Activated CD4-positive, alpha-beta T cell treated with anti-CD3 and anti-CD28 coated beads, Interleukin-2, amount 50 U/mL, for 4 hours (primary cell): ENCODE results near the gene C2orf68.
A peak's percentile ranks its signal among the peaks of the same experiment; 100 is the strongest.
"Not testable (repeated sequence)": the region's sequence is repeated elsewhere in the genome, so short reads cannot be mapped to it uniquely, and the experiment has no call there.

Experiments used
- DNase-seq, 2 experiments: peaks; one replicate each; pipeline ENCODE4 v3.0.0-alpha.2; 2020

Gene C2orf68

GRCh38 chr2:85579266-85579935 is 32.5 kb downstream of the C2orf68 start:
- no peak for DNase-seq

DNA sequence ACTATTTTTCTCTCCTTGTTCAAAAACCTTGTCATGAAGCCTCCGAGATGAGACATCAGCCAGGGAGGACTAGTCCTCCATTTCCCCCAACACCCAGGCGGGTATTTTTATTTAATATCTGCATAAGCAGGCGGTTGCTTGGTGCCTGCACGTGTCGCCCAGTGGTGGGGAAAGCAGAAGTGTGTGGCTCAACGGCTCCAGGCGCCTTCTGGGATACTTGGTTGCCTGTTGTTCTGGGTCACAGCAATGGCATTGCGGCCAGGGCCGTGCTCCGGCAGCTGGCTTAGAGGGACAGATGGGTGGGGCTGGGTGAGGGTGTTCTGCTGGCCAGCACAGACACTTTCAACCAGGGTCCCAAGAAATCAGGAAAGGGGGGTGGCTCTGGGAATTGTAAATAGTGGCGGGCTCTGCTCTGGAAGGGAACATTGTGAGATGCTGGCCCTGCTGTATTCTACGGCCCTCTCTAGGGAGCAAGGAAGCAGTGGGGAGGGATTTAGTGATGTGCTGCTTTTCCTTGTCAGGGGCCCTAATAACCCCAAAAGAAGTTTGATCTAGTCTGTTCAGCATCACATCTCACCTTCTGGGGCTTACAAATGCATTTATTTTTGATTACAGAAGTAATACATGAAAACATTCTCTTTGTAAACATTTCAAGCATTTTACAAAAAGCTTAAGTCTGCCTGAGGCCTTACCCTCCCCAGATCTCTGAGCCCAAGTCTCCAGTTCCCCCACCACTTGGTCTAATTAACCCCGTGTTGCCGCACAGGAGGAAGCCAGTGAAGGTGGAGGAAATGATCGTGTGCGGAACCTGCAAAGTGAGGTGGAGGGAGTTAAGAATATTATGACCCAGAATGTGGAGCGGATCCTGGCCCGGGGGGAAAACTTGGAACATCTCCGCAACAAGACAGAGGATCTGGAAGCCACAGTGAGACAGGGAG is 33.4 kb downstream of the C2orf68 start:
- DNase-seq = no peak

DNA sequence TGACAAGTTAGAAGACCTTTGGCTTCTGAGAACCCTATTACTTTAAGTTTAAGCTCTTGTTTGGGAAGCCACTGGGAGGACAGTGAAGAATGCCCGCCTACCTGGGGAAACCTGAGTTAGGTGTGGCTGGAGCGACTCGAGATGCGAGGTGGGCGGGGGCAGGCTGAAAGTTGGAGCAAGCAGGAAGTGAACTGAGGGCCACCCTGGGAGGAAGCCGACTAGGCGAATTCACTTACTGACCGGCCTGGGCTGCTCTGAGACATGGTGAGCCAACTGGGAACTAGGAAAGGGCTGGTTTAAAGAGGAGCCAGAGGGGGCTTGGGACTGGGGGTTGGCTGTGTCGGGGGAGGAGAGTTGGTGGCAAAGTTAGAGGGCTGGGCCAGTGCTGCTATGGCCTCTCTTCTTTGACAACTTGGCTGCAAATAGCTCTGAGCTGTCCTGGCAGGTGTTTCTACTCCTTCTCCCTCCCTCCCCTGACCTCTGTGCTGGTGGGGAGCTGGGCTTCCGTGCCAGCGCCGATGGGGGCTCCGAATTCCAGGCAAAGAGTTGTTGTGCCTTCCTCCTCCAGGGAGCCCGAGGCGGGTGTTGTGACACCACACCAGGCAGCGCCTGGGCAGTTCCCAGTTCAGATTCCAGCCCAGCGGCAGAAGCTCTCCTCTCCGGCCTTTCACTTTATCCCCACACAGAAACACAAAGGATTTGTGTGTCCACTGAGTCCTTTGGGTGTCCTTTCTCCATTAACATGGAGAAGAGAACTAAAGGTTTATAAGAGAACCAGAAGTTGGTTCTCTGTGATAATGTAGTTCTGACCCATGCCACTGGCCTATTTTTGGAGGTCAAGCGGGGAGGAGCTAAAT is 34.3 kb downstream of the C2orf68 start, which contains the start of gene VAMP8:
TSS of gene VAMP8 (plus strand) at position 201 of the 857 bp plus-strand sequence. CDS start at position 262, 61 bp downstream.
- DNase-seq = peak; percentile 53 to 56

DNA sequence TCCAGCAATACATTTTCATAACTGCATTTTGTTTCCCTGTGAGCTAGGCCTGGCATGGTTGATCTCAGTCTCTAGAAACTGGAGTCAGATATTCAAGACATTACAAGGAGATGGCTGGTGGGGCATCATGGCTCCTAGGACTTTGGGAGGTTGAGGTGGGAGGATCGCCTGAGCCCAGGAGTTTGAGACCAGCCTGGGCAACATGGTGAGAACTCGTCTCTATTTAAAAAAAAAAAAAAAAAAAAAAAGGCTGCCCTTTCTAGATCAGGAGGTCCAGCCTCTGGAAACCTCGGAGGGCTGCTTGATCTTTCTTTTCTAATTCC is 34.8 kb downstream of the C2orf68 start:
- no peak for DNase-seq

GRCh38 chr2:85575739-85576138 is 36.1 kb downstream of the C2orf68 start:
- DNase-seq = no peak

- DNase-seq = no peak
Measured at GRCh38 chr2:85566265-85566664, 45.6 kb downstream of the C2orf68 start.

DNA sequence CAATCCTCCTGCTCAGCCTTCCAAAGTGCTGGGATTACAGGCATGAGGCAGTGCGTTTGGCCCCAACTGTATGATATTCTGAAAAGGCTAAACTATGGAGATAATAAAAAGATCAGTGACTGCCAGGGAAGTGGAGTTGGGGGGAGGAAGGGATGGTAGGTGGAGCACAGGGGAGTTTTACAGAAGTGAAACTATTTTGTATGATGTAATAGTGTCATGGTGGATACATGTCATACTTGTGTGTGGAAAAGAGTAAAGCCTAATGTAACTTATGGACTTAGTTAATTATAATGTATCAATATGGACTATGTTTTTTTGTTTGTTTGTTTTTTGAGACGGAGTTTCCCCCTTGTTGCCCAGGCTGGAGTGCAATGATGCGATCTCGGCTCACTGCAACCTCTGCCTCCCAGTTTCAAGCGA is 47.7 kb downstream of the C2orf68 start:
- no peak for DNase-seq

- DNase-seq = peak; percentile 93 to 94
Measured at GRCh38 chr2:85561280-85562212, 50.3 kb downstream of the C2orf68 start, which contains the start of gene GGCX. GGCX (minus strand) TSS chr2:85561493; CDS start chr2:85561428, 65 bp downstream.

DNA sequence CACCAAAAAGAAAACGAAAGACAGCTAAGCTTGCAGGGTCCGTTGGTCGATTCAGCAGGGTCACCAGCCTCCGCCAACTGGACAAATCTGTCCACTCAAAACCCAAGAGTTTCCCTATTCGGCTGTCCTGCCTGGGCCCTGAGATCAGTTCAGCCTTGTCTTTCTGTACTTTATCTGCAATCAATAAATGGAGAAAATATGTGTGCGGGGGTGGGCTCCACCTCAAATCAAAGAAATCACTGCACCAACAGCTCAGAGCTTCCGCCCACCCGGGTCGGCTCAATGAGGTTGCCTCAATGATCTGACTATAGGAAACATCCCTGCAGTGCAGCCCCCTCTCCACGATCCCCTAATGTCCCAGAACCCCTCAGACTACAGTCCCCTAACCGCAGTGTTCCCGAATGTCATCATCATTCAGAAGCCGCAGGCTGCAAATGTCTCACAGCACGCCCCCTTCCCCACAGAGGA is 51.0 kb downstream of the C2orf68 start:
- DNase-seq = peak in 1 of 2 experiments; percentile 36

GRCh38 chr2:85560403-85560726 is 51.5 kb downstream of the C2orf68 start:
- not testable (repeated sequence) for DNase-seq

- no peak for DNase-seq
Measured at GRCh38 chr2:85558160-85558559, 53.7 kb downstream of the C2orf68 start.

GRCh38 chr2:85557130-85557529 is 54.7 kb downstream of the C2orf68 start:
- no peak for DNase-seq
